Measurements from ENCODE around the gene CSTPP1.

CSTPP1 gene

DNA sequence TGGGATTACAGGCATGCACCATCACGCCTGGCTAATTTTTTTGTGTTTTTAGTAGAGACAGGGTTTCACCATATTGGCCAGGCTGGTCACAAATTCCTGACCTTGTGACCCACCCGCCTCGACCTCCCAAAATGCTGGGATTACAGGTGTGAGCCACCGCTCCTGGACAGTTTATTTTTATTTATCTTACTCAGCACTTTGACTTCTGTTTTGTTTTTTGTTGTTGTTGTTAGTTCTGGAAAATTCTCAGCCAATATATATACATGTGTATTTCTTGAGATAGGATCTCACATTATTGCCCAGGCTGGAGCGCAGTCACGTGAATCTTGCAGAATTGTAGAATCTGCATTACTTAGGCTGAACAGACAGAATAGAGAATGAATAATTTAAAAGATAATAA, 107.6 kb downstream of the CSTPP1 start:
- H3K27me3 ChIP-seq (ENCODE audit: control insufficient read depth in 1 of 2, insufficient read depth in 2 of 2, low read length in 2 of 2) = no peaks in the 10 kb centered on the region
- no peak overlapping the region for H3K9ac ChIP-seq (ENCODE audit: low read length in 2 of 2)
- no peaks in the 10 kb centered on the region for H3K9me3 ChIP-seq (ENCODE audit: control insufficient read depth in 2 of 2, low read length in 2 of 2)
- H3K36me3 ChIP-seq (ENCODE audit: control insufficient read depth in 2 of 2, insufficient read depth in 2 of 2, low read length in 2 of 2) = no peaks in the 10 kb centered on the region
- no peak overlapping the region for H3K4me3 ChIP-seq (ENCODE audit: low read length in 2 of 2)
- H3K4me1 ChIP-seq (ENCODE audit: control insufficient read depth, insufficient read depth, low read length) = no peaks in the 10 kb centered on the region
- H3K27ac ChIP-seq (ENCODE audit: low read length) = no peak overlapping the region

DNA sequence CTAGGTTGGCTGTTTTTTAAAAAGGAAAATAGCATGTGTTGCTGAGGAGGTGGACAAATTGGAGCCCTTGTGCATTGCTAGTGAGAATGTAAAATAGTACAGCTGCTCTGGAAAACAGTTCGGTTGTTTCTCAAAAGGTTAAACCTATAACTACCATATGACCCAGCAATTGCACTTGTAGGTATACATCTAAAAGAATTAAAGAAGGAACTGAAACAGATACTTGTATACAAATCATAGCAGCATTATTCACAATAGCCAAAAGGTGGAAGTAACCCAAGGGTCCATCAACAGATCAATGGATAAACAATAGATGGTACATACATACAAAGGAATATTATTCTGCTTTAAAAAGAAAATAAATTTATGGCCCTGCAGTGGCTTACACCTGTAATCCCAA, 111.4 kb downstream of the CSTPP1 start:
- Histone ChIP-seq H3K36me3 (ENCODE audit: control insufficient read depth in 2 of 2, insufficient read depth in 2 of 2, low read length in 2 of 2) (no peaks in the 10 kb centered on the region), H3K4me3 (ENCODE audit: low read length in 2 of 2) (no peak overlapping the region), H3K9ac (ENCODE audit: low read length in 2 of 2) (no peak overlapping the region)

DNA sequence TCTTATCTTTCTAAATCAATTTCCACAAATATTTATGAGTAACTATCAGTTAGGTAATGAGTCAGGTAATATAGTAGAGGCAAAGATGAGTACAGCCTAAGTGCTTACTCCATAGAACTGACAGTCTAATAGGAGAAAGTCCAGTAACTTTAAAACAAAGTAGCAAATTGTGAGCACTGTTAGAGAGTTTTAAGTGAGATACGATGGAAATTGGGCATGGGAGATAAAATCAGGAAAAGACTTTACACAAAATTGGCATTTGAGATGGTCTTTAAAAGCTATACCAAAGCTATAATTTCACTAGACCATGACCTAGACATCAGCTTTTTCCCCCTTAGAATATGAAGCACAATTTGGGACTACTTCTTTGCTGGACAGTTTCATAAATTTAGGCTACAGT, 113.7 kb downstream of the CSTPP1 start:
- no peak overlapping the region for H3K9ac ChIP-seq (ENCODE audit: low read length in 2 of 2)
- no peaks in the 10 kb centered on the region for H3K27me3 ChIP-seq (ENCODE audit: control insufficient read depth in 1 of 2, insufficient read depth in 2 of 2, low read length in 2 of 2)
- no peaks in the 10 kb centered on the region for H3K9me3 ChIP-seq (ENCODE audit: control insufficient read depth in 2 of 2, low read length in 2 of 2)
- H3K4me1 ChIP-seq (ENCODE audit: control insufficient read depth, insufficient read depth, low read length) = peaks cover 5% of the 10 kb centered on the region
- no peaks in the 10 kb centered on the region for H3K36me3 ChIP-seq (ENCODE audit: control insufficient read depth in 2 of 2, insufficient read depth in 2 of 2, low read length in 2 of 2)
- H3K4me3 ChIP-seq (ENCODE audit: low read length in 2 of 2) = no peak overlapping the region
- H3K27ac ChIP-seq (ENCODE audit: low read length) = no peak overlapping the region

More for the DNA sequence above, 111.4 kb downstream of the CSTPP1 start:
- H3K4me1 ChIP-seq (ENCODE audit: control insufficient read depth, insufficient read depth, low read length) = peaks cover 5% of the 10 kb centered on the region
- no peaks in the 10 kb centered on the region for H3K9me3 ChIP-seq (ENCODE audit: control insufficient read depth in 2 of 2, low read length in 2 of 2)
- no peak overlapping the region for H3K27ac ChIP-seq (ENCODE audit: low read length)
- H3K27me3 ChIP-seq (ENCODE audit: control insufficient read depth in 1 of 2, insufficient read depth in 2 of 2, low read length in 2 of 2) = no peaks in the 10 kb centered on the region

DNA sequence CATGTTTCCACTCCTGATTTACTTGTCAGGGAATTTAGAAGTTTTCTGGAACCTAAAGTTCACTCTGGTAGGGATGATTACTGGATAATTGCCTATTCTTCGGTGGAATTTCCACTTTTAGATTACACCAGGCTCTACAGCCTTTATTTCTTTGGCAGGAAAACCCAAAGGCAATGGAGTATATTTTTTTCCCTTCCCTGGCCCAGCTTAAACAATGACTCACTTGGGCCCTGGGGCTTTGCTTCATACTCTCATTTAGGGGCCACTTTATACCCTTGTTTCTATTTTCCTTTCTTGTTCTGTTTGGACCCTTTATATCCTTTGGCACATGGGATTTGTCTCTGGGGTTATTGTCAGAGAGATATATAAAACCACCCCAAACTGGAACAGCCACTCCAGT, 114.7 kb downstream of the CSTPP1 start:
- Histone ChIP-seq H3K36me3 (ENCODE audit: control insufficient read depth in 2 of 2, insufficient read depth in 2 of 2, low read length in 2 of 2) (no peaks in the 10 kb centered on the region), H3K9ac (ENCODE audit: low read length in 2 of 2) (no peak overlapping the region), H3K27ac (ENCODE audit: low read length) (peak overlapping the region; percentile 59), H3K27me3 (ENCODE audit: control insufficient read depth in 1 of 2, insufficient read depth in 2 of 2, low read length in 2 of 2) (no peaks in the 10 kb centered on the region), H3K4me1 (ENCODE audit: control insufficient read depth, insufficient read depth, low read length) (peaks cover 5% of the 10 kb centered on the region), H3K4me3 (ENCODE audit: low read length in 2 of 2) (no peak overlapping the region), H3K9me3 (ENCODE audit: control insufficient read depth in 2 of 2, low read length in 2 of 2) (no peaks in the 10 kb centered on the region)

DNA sequence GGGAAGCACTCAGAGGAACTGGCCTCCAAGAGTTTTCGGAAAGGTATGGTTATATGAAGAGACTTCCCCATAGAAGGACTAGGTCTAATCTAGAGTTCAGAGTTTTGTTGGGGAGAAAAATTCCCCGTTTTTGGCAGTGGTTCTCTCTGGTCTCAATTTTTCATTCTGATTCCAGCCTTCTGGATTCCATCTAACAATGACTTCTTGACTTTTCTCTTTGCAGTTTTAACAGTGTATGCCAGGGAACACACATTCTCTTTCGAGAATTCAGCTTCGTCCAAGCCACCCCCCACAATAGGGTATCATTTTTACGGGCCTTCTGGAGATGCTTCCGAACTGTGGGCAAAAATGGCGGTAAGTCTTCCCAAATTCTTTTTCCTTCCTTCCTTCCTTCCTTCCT, 115.6 kb downstream of the CSTPP1 start:
- Histone ChIP-seq H3K9ac (ENCODE audit: low read length in 2 of 2) (no peak overlapping the region), H3K9me3 (ENCODE audit: control insufficient read depth in 2 of 2, low read length in 2 of 2) (no peaks in the 10 kb centered on the region), H3K36me3 (ENCODE audit: control insufficient read depth in 2 of 2, insufficient read depth in 2 of 2, low read length in 2 of 2) (no peaks in the 10 kb centered on the region), H3K4me3 (ENCODE audit: low read length in 2 of 2) (no peak overlapping the region), H3K4me1 (ENCODE audit: control insufficient read depth, insufficient read depth, low read length) (peaks cover 5% of the 10 kb centered on the region), H3K27ac (ENCODE audit: low read length) (peak overlapping the region; percentile 59), H3K27me3 (ENCODE audit: control insufficient read depth in 1 of 2, insufficient read depth in 2 of 2, low read length in 2 of 2) (no peaks in the 10 kb centered on the region)

DNA sequence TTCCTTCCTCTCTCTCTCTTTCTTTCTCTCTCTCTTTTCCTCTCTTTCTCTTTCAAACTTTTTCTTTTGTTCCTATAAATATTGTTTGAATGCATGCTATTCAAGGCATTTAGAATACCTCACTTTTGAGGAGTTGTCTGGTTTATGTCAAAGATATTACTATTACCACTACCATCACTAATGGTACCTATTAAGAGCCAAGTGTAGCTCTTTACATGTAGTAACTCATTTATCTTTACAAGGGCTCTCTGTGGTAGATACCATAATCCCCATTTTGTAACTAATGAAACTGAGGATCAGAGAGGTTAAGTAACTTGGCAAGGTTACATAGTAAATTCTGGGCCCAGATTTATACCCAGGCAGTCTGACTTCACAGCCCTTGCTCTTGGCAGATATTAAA, 116.0 kb downstream of the CSTPP1 start:
- Histone ChIP-seq H3K27me3 (ENCODE audit: control insufficient read depth in 1 of 2, insufficient read depth in 2 of 2, low read length in 2 of 2) (no peaks in the 10 kb centered on the region), H3K27ac (ENCODE audit: low read length) (peak overlapping the region; percentile 59), H3K4me1 (ENCODE audit: control insufficient read depth, insufficient read depth, low read length) (peaks cover 5% of the 10 kb centered on the region)

DNA sequence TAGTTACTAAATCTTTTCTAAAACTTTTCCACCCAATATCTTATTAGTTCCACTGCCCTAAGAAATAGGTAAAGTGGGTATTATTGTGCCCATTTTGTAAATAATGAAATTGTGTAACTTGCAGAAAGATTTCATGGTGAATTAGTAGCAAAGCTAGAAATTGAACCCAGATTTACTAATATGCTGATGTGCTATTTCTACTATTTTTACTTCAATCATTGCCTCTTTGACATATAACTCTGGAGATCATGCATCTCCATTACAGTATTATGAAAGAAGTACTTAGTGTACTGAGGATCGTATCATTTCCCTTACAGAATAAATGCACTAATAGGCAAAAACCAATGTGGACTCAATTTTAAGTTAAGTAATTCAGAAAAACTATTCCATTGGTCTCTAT, 119.0 kb downstream of the CSTPP1 start:
- Histone ChIP-seq H3K9ac (ENCODE audit: low read length in 2 of 2) (no peak overlapping the region), H3K4me1 (ENCODE audit: control insufficient read depth, insufficient read depth, low read length) (peaks cover 5% of the 10 kb centered on the region), H3K36me3 (ENCODE audit: control insufficient read depth in 2 of 2, insufficient read depth in 2 of 2, low read length in 2 of 2) (no peaks in the 10 kb centered on the region), H3K27ac (ENCODE audit: low read length) (no peak overlapping the region), H3K27me3 (ENCODE audit: control insufficient read depth in 1 of 2, insufficient read depth in 2 of 2, low read length in 2 of 2) (no peaks in the 10 kb centered on the region), H3K9me3 (ENCODE audit: control insufficient read depth in 2 of 2, low read length in 2 of 2) (peaks cover 0 to 5% of the 10 kb centered on the region in 2 donors), H3K4me3 (ENCODE audit: low read length in 2 of 2) (no peak overlapping the region)

More for the DNA sequence above, 116.0 kb downstream of the CSTPP1 start:
- Histone ChIP-seq H3K9ac (ENCODE audit: low read length in 2 of 2) (no peak overlapping the region), H3K4me3 (ENCODE audit: low read length in 2 of 2) (no peak overlapping the region), H3K9me3 (ENCODE audit: control insufficient read depth in 2 of 2, low read length in 2 of 2) (peaks cover 0 to 1% of the 10 kb centered on the region in 2 donors), H3K36me3 (ENCODE audit: control insufficient read depth in 2 of 2, insufficient read depth in 2 of 2, low read length in 2 of 2) (no peaks in the 10 kb centered on the region)

DNA sequence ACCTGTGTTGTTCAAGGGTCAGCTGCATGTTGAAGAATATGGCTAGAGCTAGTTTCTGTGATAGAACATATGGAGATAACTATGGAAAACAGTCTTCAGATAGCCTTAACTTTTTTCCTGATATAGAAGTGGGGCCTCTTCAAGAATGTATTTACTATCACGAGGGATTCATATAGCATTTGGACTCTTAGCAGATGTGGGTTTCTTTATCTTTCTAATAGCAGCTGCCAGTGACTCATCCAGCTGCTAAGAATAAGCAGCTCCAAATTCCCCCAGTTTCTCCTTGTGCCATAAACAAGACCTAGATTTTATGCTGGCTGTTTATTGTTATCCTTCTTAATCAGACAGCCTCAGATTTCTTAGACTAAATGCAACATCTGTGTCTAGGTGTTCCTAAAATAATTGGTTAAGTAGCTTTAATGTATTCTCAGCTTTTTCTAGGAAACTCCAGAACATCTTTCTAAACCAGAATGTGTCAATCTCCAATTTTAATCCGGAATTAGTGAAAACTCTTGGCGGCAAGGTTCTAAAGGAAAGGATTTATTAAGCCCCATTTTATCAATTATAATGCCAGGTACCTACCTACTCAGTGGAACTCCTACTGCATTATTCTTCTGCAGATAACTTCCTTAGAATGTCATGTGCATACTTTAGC, 119.8 kb downstream of the CSTPP1 start:
- Histone ChIP-seq H3K4me1 (ENCODE audit: control insufficient read depth, insufficient read depth, low read length) (peaks cover 1% of the 10 kb centered on the region), H3K27ac (ENCODE audit: low read length) (no peak overlapping the region)

DNA sequence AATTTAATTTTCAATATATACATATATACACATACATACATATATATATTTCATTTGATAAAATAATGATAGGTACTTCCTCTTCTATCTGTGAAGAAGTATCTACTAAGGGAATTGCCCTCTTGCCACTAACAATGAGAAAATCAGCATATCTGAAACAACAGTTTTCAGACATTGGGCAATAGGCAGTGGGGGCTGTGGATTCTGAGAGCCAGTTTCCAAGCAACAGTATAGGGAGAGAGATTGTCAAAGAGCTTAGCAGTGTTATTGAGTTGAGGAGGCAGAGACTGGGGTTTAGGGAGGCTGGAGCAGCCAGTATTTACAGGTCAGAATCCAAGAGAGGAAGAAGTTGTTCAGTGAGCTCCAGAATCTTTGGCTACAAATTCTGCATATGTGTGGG, 120.8 kb downstream of the CSTPP1 start:
- peaks cover 0 to 5% of the 10 kb centered on the region in 2 donors for H3K9me3 ChIP-seq (ENCODE audit: control insufficient read depth in 2 of 2, low read length in 2 of 2)
- no peaks in the 10 kb centered on the region for H3K36me3 ChIP-seq (ENCODE audit: control insufficient read depth in 2 of 2, insufficient read depth in 2 of 2, low read length in 2 of 2)
- H3K4me3 ChIP-seq (ENCODE audit: low read length in 2 of 2) = no peak overlapping the region
- H3K4me1 ChIP-seq (ENCODE audit: control insufficient read depth, insufficient read depth, low read length) = no peaks in the 10 kb centered on the region
- no peak overlapping the region for H3K9ac ChIP-seq (ENCODE audit: low read length in 2 of 2)
- no peak overlapping the region for H3K27ac ChIP-seq (ENCODE audit: low read length)
- no peaks in the 10 kb centered on the region for H3K27me3 ChIP-seq (ENCODE audit: control insufficient read depth in 1 of 2, insufficient read depth in 2 of 2, low read length in 2 of 2)

More for the DNA sequence above, 119.8 kb downstream of the CSTPP1 start:
- no peak overlapping the region for H3K4me3 ChIP-seq (ENCODE audit: low read length in 2 of 2)
- peaks cover 0 to 5% of the 10 kb centered on the region in 2 donors for H3K9me3 ChIP-seq (ENCODE audit: control insufficient read depth in 2 of 2, low read length in 2 of 2)
- H3K9ac ChIP-seq (ENCODE audit: low read length in 2 of 2) = no peak overlapping the region
- H3K27me3 ChIP-seq (ENCODE audit: control insufficient read depth in 1 of 2, insufficient read depth in 2 of 2, low read length in 2 of 2) = no peaks in the 10 kb centered on the region
- no peaks in the 10 kb centered on the region for H3K36me3 ChIP-seq (ENCODE audit: control insufficient read depth in 2 of 2, insufficient read depth in 2 of 2, low read length in 2 of 2)

DNA sequence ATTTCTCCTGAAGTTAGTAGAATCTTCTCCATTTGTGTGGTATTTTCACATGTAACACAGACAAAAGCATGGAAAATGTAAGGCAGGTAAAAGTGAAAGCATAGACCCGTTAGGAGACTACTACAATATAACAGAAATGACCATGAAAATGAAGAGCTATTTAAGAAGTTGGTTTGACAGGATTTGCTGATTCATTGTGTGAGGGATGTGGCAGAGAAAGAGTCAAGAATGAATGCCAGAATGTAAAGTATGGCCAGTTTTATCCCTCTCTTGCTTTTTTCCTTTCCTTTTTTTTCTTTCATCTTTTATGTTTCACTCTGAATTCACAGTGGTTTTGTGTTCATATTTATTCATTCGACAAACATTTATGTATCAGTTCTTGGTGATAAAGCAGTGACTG, 124.2 kb downstream of the CSTPP1 start:
- Histone ChIP-seq H3K9ac (ENCODE audit: low read length in 2 of 2) (no peak overlapping the region), H3K36me3 (ENCODE audit: control insufficient read depth in 2 of 2, insufficient read depth in 2 of 2, low read length in 2 of 2) (no peaks in the 10 kb centered on the region), H3K9me3 (ENCODE audit: control insufficient read depth in 2 of 2, low read length in 2 of 2) (peaks cover 0 to 5% of the 10 kb centered on the region in 2 donors), H3K4me3 (ENCODE audit: low read length in 2 of 2) (no peak overlapping the region), H3K27ac (ENCODE audit: low read length) (no peak overlapping the region), H3K27me3 (ENCODE audit: control insufficient read depth in 1 of 2, insufficient read depth in 2 of 2, low read length in 2 of 2) (no peaks in the 10 kb centered on the region), H3K4me1 (ENCODE audit: control insufficient read depth, insufficient read depth, low read length) (no peaks in the 10 kb centered on the region)

DNA sequence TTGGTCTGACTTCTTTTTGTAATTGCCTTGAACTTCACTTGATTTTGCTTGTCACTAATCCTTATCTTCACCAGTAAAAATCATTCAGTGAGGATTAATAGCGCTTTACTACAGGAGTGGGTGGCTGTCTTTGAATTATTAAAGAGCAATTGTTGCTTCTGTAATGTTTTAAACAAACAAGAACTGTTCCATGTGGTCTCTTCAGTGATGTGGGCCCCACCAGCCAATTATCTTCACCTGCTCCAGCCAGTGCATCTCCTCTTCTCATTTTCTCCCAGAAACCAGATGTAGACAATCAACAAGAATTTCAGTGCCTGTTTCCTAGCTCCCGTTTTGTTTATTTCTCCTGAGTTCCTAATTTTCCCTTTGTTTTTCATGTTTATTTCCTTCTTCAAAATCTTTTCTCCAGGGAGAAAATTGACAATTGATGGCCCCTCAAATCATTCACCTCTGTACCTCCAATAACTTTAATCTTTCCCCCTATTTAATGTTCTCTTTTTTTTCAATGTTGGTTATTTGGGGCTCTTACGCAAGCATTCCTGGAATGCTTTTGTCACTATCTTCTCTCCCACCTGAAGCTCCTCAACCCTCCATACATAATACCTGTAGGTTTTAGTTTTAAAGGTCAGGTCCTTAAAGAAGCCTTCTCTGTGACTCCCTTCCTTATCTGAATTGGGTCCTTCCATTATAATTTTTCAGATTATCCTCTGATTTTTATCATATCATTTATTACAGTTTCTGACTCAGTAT, 125.0 kb downstream of the CSTPP1 start:
- H3K4me3 ChIP-seq (ENCODE audit: low read length in 2 of 2) = no peak overlapping the region

More for the DNA sequence above, 125.0 kb downstream of the CSTPP1 start:
- H3K36me3 ChIP-seq (ENCODE audit: control insufficient read depth in 2 of 2, insufficient read depth in 2 of 2, low read length in 2 of 2) = no peaks in the 10 kb centered on the region
- no peaks in the 10 kb centered on the region for H3K27me3 ChIP-seq (ENCODE audit: control insufficient read depth in 1 of 2, insufficient read depth in 2 of 2, low read length in 2 of 2)
- H3K9ac ChIP-seq (ENCODE audit: low read length in 2 of 2) = no peak overlapping the region
- H3K9me3 ChIP-seq (ENCODE audit: control insufficient read depth in 2 of 2, low read length in 2 of 2) = peaks cover 0 to 5% of the 10 kb centered on the region in 2 donors
- H3K27ac ChIP-seq (ENCODE audit: low read length) = no peak overlapping the region
- no peaks in the 10 kb centered on the region for H3K4me1 ChIP-seq (ENCODE audit: control insufficient read depth, insufficient read depth, low read length)
